ENCODE measurements around the gene SH3BP5L.

Gene SH3BP5L

GRCh38 chr1:248824301-248824700 lies 1.4 kb downstream of the SH3BP5L start:
- TF ChIP-seq REST (IDR thresholded peaks at IDR 0.05; ENCODE audit: insufficient read depth in 1 of 2, low read depth in 2 of 2, low read length in 2 of 2) (no peak), FOXP2 (optimal IDR thresholded peaks at IDR 0.05; ENCODE audit: borderline replicate concordance, extremely low read depth, extremely low read length, insufficient read depth) (no peak), POLR2AphosphoS5 (IDR thresholded peaks at IDR 0.05; ENCODE audit: low read depth, low read length) (no peak), SIN3A (IDR thresholded peaks at IDR 0.05; ENCODE audit: borderline replicate concordance, insufficient read depth, low read length) (no peak), TAF1 (IDR thresholded peaks at IDR 0.05; ENCODE audit: borderline replicate concordance, insufficient read depth, low read length) (no peak)

- TF ChIP-seq SIN3A (IDR thresholded peaks at IDR 0.05; ENCODE audit: borderline replicate concordance, insufficient read depth, low read length) (no peak), POLR2AphosphoS5 (IDR thresholded peaks at IDR 0.05; ENCODE audit: low read depth, low read length) (no peak), REST (IDR thresholded peaks at IDR 0.05; ENCODE audit: insufficient read depth in 1 of 2, low read depth in 2 of 2, low read length in 2 of 2) (no peak), TAF1 (IDR thresholded peaks at IDR 0.05; ENCODE audit: borderline replicate concordance, insufficient read depth, low read length) (no peak), FOXP2 (optimal IDR thresholded peaks at IDR 0.05; ENCODE audit: borderline replicate concordance, extremely low read depth, extremely low read length, insufficient read depth) (no peak)
Measured at GRCh38 chr1:248823517-248824001, 2.2 kb downstream of the SH3BP5L start.

- TF ChIP-seq POLR2AphosphoS5 (IDR thresholded peaks at IDR 0.05; ENCODE audit: low read depth, low read length) (no peak), SIN3A (IDR thresholded peaks at IDR 0.05; ENCODE audit: borderline replicate concordance, insufficient read depth, low read length) (no peak), REST (IDR thresholded peaks at IDR 0.05; ENCODE audit: insufficient read depth in 1 of 2, low read depth in 2 of 2, low read length in 2 of 2) (no peak), FOXP2 (optimal IDR thresholded peaks at IDR 0.05; ENCODE audit: borderline replicate concordance, extremely low read depth, extremely low read length, insufficient read depth) (no peak), TAF1 (IDR thresholded peaks at IDR 0.05; ENCODE audit: borderline replicate concordance, insufficient read depth, low read length) (no peak)
Measured at GRCh38 chr1:248822148-248823032, 3.3 kb downstream of the SH3BP5L start.

GRCh38 chr1:248821641-248822040 lies 4.1 kb downstream of the SH3BP5L start:
- TF ChIP-seq TAF1 (IDR thresholded peaks at IDR 0.05; ENCODE audit: borderline replicate concordance, insufficient read depth, low read length) (no peak), SIN3A (IDR thresholded peaks at IDR 0.05; ENCODE audit: borderline replicate concordance, insufficient read depth, low read length) (no peak), POLR2AphosphoS5 (IDR thresholded peaks at IDR 0.05; ENCODE audit: low read depth, low read length) (no peak), FOXP2 (optimal IDR thresholded peaks at IDR 0.05; ENCODE audit: borderline replicate concordance, extremely low read depth, extremely low read length, insufficient read depth) (no peak), REST (IDR thresholded peaks at IDR 0.05; ENCODE audit: insufficient read depth in 1 of 2, low read depth in 2 of 2, low read length in 2 of 2) (no peak)
